Esophagus mucosa (tissue), 1 donor: Measurements from ENCODE around the gene DPH2. TPM values are rescaled to one million over a fixed set of nuclear protein-coding genes. Genes with fewer than 3 reads are reported as not detected.

Source experiments
- ATAC-seq: fragments of 200-7000 bp; cut with Tn5 transposase; one replicate; pipeline ENCODE4 v1.9.1; 2020
- total RNA-seq: library from RNA; stranded (reverse); gene quantifications from one replicate; pipeline ENCODE4 v1.2.4, GENCODE V29; 2023
- donor health status: DM: yes; HTN: yes; CAD: no.

DPH2 gene
- total RNA-seq, 1 donor from 2014 or later: 18.3 TPM

GRCh38 chr1:43984855-43985254, 15.0 kb downstream of the DPH2 start:
- ATAC-seq: no peak

GRCh38 chr1:43985984-43986595, 16.3 kb downstream of the DPH2 start:
- ATAC-seq: no peak

DNA sequence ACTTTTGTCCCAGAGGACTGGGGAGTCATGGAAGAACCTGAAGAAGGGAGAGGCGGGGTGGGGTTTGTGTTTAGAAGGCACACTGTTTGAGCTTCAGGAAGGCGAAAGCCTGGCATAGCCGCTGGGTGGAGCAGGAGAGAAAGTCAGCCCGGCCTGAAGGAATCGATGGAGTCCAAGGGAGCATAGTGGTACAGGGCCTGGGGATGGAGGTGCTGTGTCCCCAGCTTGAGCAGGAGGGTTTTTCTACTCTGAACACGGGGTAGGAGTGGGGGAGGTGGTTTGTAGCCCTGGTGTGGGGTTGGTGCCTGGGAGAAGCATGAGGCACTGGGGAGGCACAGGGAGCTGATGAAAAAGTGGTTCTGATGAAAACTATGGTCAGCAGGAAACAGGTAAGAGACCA, 16.9 kb downstream of the DPH2 start:
- no peak for ATAC-seq

DNA sequence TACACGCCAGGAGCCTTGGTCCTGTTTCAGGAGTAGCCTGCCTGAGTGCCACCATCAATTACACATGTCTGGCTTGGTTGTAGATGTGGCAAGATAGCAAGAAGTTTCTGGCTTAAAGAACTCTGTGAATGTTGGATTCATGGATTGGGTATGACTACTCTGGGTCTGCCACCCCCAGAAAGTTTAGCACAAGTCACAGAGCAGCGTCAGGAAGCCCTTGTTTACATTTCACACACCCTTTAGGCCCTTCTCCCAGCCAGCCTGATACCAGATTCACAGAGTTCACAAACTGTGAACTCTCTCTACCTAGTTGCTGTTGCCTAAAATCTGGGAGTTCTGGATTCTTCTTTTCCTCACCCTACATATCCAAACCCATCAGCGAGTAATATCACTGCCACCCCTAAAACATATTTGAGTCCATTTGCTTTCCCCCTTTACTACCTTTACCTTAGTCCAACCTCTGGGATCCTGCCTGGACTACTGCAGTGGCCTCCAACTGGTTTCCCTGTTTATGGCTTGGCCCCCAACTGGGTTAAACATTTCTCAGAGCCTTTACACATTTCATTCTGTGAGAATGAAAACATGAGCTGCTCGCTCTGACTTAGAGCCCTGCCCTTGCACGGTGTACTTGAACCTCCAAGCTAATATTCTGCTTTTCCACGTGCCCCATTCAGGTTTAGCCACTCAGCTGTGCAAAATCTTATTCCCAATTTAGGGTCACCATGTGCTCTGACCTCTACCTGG, 17.5 kb downstream of the DPH2 start:
- ATAC-seq: no peak

GRCh38 chr1:43990271-43991199, 20.7 kb downstream of the DPH2 start:
- ATAC-seq: peak; percentile 1

- ATAC-seq: no peak
These were observed 21.3 kb downstream of the DPH2 start for GRCh38 chr1:43991200-43991475.

DNA sequence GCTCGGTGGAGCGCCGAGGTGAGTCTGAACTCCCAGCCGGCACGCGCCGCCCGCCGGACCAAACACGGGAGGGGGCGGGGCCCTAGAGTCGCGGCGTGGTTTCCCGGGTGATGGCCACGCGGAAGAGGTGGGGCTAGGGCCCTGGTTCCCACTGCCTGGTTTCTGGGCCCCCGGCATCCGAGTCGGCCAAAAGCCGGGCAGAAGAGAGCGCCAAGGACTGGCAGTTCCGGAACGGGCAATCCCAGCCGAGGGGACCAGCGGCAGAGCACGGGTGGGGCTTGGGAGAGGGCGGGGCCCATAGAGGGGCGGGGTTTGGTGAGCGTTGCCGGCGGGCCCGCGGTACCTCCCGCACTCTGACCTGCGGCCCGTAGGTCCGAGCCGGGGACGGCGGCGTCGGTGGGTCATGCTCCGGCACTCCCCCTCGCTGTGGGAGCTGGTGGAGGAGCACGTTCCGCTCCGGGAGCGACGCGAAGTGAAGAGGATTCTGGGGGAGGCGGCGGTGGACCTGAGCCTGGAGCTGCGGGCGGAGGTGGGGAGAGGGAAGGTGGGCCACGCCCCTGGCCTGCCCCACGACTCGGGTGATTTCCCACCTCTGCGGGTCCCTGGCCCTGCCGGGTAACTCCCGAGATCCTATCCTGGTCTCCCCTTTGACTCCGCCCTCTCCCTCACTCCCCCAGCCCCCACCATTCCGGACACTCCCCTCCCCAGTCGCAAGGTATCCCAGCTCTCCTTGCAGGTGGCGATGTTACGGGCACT, 21.8 kb downstream of the DPH2 start, which contains the start of gene CCDC24:
CCDC24 (plus strand) TSS at position 124 of the 756 bp plus-strand sequence; CDS start at position 404, 280 bp downstream.
- ATAC-seq: peak; percentile 77

DNA sequence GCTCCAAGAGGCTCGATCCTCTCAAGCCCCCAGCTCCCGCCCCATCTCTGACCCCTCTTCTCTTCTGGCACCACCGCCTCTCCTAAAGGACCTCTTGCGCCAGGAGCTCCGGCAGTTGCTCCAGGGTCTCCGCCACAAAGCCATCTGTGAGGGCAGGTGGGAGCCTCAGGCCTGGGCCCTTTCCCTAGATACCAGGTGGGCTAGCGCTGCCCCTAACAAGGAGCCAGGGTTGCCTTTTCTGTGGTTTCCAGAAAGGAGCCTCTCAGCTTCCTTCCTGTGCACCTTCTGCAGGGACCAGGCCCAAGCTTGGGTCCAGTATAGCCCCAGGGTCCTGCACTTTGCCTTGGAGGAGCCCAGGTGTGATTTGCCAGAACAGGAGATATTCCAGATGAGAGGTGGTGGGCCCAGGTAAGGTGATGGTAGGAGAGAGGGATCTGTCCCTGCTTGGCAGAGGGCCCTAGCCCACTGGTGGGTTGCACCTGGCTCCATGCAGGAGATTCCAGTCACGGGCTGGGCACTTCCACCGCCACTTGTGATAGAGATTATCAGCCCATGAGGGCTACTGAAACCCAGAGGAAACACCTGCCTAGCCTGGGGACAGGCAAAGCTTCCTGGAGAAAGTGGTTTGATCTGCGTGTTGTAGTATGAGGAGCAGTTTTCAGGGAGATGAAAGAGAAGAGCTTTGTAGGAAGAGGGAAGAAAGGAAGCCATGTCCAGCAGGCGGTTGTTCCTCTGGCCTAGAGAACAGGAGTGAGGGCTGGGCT, 22.6 kb downstream of the DPH2 start:
- no peak for ATAC-seq

DNA sequence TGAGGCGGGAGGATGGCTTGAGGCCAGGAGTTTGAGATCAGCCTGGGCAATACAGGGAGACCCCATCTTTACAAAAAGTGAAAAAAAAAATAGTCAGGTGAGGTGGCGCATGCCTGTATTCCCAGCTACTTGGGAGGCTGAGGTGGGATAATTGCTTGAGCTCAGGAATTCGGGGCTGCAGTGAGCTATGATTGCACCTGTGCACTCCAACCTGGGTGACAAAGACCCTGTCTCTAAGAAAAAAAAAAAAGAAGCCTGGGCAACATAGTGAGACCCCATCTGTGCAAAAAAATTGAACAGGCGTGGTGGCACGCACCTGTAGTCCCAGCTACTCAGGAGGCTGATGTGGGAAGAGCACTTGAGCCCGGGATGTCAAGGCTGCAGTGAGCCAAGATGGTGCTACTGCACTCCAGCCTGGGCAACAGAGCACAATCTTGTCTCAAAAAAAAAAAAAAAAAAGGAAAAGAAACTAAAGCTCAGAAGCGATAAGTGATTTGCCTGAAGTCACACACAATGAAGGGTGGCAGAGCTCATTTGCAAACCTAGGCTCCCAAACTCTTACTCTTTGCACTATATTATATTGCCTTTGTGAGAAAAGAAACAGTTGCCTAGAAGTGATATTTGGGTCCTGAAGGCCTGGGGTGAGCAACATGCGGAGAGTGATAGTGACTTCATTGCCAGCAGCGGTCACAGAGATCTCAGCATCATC, 23.6 kb downstream of the DPH2 start:
- ATAC-seq: no peak

GRCh38 chr1:43994071-43994470, 24.3 kb downstream of the DPH2 start:
- peak; percentile 9 for ATAC-seq

- ATAC-seq: no peak
These were observed 25.3 kb downstream of the DPH2 start for GRCh38 chr1:43994794-43995790.

GRCh38 chr1:43995984-43996732, 26.3 kb downstream of the DPH2 start:
- ATAC-seq: no peak

DNA sequence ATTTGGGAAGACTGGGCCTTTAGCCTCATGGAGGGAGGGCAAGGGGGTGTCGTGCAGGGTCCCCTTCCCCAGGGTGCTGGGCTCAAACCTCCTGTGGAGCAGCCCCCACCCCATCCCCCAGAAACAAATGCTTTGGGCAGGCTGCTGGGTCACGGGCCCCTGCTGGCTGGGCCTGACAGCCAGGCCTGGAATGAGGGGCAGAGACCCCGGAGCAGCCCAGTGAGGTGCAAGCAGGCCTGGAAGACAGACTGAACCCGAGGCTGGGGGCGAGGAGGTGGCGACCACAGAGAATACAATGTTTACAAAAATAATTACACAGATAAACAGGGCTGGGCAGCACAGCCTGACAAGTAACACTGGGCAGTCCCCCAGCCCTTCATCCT, 26.9 kb downstream of the DPH2 start:
- no peak for ATAC-seq

DNA sequence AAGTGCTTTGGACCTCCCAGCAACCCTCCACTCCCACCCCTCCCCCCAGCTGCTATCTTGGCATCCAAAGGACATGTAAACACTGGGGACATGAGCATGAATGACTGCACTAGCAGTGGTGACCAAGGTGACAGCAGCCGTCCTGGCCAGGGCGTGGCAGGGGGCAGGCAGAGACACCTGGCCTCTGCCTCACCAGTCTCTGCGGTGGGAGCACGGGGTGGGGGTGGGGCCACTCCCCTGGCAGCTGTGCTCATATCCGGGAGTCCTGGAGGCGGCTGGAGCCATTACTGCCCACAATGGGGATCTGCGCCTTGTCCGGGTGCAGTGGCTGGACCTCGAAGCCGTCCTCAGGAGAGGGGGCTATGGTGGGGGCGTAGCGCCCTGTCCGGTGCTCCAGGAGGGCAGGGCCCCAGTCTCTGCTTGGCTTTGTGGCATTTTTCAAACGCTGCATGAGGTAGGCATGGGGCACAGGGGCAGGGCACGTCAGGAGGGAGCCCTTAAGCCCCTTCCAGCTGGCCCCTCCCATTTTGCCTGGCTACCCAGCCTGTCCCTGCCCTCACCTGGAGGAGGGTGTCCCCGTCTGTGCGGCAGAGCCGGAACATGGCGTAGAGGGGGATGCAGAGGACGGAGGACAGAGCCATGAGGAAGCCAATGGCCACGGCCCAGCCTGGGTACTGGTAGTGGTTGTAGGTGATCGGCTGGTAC, 27.6 kb downstream of the DPH2 start:
- ATAC-seq: no peak

- no peak for ATAC-seq
These were observed 28.2 kb downstream of the DPH2 start for GRCh38 chr1:43998000-43998378.

DNA sequence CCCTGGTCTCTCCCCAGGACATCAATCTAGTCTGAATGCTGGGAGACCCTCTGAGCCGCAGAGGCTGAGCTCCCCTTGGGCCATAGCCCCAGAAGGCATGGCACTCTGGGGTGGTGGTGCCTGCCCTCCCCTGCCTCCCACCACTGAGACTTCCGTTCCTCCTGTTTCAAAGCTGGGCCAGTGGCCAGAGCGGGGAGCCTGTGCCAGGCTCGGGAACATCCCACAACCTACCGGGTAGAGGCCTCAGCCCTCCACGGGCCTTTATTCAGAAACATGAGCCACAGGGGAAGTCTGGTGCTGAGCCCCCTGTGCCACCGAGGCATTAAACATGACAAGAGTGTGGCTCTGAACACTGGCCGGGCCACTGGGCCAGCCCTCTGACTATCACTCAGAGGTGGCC, 29.6 kb downstream of the DPH2 start:
- no peak for ATAC-seq

GRCh38 chr1:44000122-44000665, 30.4 kb downstream of the DPH2 start:
- ATAC-seq: no peak

GRCh38 chr1:44002165-44002564, 32.4 kb downstream of the DPH2 start:
- ATAC-seq: no peak
